AG09309 (cell line): ENCODE data around the gene MAGEB1.

Source experiments
- DNase-seq: peaks from one replicate; pipeline ENCODE4 v3.0.0-alpha.2; 2010; ENCODE audit warnings: low read depth
- H3K4me3 ChIP-seq: 2 replicates; pipeline ENCODE4 v1.5.1; 2011; ENCODE audit warnings: mild to moderate bottlenecking, low read depth, low read length, moderate library complexity; ENCODE audit not compliant: control insufficient read depth
- CTCF ChIP-seq: IDR thresholded peaks from 2 replicates; pipeline ENCODE4 v1.5.1; 2011; ENCODE audit warnings: mild to moderate bottlenecking, low read depth, low read length, inconsistent platforms; ENCODE audit not compliant: insufficient read depth, control insufficient read depth; ENCODE audit errors: missing control alignments

MAGEB1 gene

GRCh38 chrX:30282527-30282926 lies 35.6 kb downstream of the MAGEB1 start:
- DNase-seq, result no peak
- no peak for TF ChIP-seq CTCF
- H3K4me3 ChIP-seq, result no peak overlapping the region

GRCh38 chrX:30283456-30284200 lies 36.7 kb downstream of the MAGEB1 start:
- DNase-seq, result peak; percentile 58
- H3K4me3 ChIP-seq, result no peak overlapping the region
- no peak for TF ChIP-seq CTCF

GRCh38 chrX:30296408-30297254 lies 49.7 kb downstream of the MAGEB1 start:
- no peak overlapping the region for H3K4me3 ChIP-seq
- TF ChIP-seq CTCF, result no peak
- no peak for DNase-seq

- DNase-seq, result no peak
- H3K4me3 ChIP-seq, result no peak overlapping the region
- no peak for TF ChIP-seq CTCF
These were observed 54.3 kb downstream of the MAGEB1 start for GRCh38 chrX:30301208-30301607.
